ENCODE data around the gene COQ10A. TPM values are rescaled to one million over a fixed set of nuclear protein-coding genes. Genes with fewer than 3 reads are reported as not detected.

The COQ10A gene
- total RNA-seq, 1 experiment from 2014 or later: 26.1 TPM

DNA sequence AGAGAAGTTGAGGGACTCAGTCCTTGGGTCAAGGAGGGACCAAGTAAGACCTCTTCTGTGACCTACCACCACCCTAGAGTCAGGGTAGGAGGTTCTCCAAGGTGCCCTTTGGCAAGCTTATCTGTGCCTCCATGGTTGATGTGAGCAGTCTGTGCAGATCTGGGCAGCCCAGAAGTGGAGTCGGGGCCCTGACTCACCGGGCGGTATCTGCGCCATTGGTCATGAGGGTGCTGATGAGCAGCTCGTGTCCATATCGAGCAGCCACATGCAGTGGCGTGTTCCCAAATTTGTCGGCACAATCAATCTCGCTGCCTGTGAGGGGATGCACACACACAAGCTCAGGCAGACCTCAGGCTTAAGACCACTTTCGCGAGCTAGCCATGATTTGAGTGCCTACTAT, 13.7 kb upstream of the COQ10A start:
- Histone ChIP-seq H3K27me3 (ENCODE audit: insufficient read depth, low read length) (no peaks in the 10 kb centered on the region), H3K56ac (ENCODE audit: insufficient read length, low read depth, low read length) (no peak overlapping the region), H3K4me2 (ENCODE audit: insufficient read depth, insufficient read length, low read length) (no peak overlapping the region), H4K91ac (ENCODE audit: insufficient read length, low read depth, low read length) (no peak overlapping the region), H2BK20ac (ENCODE audit: low read depth, low read length, poor library complexity, severe bottlenecking) (no peak overlapping the region), H3K14ac (ENCODE audit: insufficient read depth, low read length) (no peak overlapping the region), H3K9me3 (ENCODE audit: control insufficient read depth, low read depth, low read length) (no peaks in the 10 kb centered on the region), H4K5ac (ENCODE audit: insufficient read length, low read depth, low read length) (no peak overlapping the region), H2BK12ac (ENCODE audit: insufficient read length, low read depth, low read length) (no peak overlapping the region), H2AFZ (ENCODE audit: low read length) (no peak overlapping the region), H3K27ac (ENCODE audit: insufficient read length, low read depth, low read length) (no peak overlapping the region), H3K4me1 (ENCODE audit: insufficient read depth, low read length) (no peaks in the 10 kb centered on the region), H3K18ac (ENCODE audit: insufficient read length, low read depth, low read length) (no peak overlapping the region), H3K23ac (ENCODE audit: insufficient read length, low read depth, low read length) (no peak overlapping the region), H3K23me2 (ENCODE audit: insufficient read length, low read depth, low read length, poor library complexity, severe bottlenecking) (no peaks in the 10 kb centered on the region), H3K4ac (ENCODE audit: low read depth, low read length) (no peak overlapping the region), H2BK15ac (ENCODE audit: low read depth, low read length) (no peak overlapping the region), H3K9ac (ENCODE audit: extremely low read depth, insufficient read length, low read length) (no peak overlapping the region), H3K79me1 (ENCODE audit: insufficient read depth, low read depth, low read length, poor library complexity, severe bottlenecking) (no peaks in the 10 kb centered on the region), H3T11ph (ENCODE audit: low read length) (no peak overlapping the region), H4K8ac (replicated peaks; ENCODE audit: insufficient read length, low read depth, low read length) (no peak overlapping the region), H4K20me1 (ENCODE audit: control insufficient read depth, insufficient read depth, insufficient read length) (peaks cover 2% of the 10 kb centered on the region), H2AK5ac (ENCODE audit: insufficient read length, low read length) (no peak overlapping the region), H3K79me2 (ENCODE audit: insufficient read depth, low read length) (no peaks in the 10 kb centered on the region), H2BK120ac (ENCODE audit: low read depth, low read length, poor library complexity, severe bottlenecking) (no peak overlapping the region), H2BK5ac (ENCODE audit: insufficient read length, low read length) (no peak overlapping the region)
- H3K27me3 Mint-ChIP-seq (ENCODE audit: low read depth): no peaks in the 10 kb centered on the region
- no peak overlapping the region for H3K4me3 Mint-ChIP-seq
- WGBS (ENCODE audit: extremely low coverage, insufficient read length, low lambda C conversion rate): no CpG with 5 or more reads among the region's 11 CpGs
- peaks cover 42 to 77% (median 72%) of the 10 kb centered on the region in 3 experiments; a peak in 6 of 7 replicates for H3K36me3 Mint-ChIP-seq (ENCODE audit: insufficient read depth in 1 of 3, low read depth in 3 of 3)
- 0 out of 7 replicates have a peak overlapping the region, but pooled peaks of 1 of the 3 experiments have one; percentile 53 for H3K27ac Mint-ChIP-seq
- no peak for DNase-seq
- no peaks in the 10 kb centered on the region; a peak in 1 of 5 replicates for H3K9me3 Mint-ChIP-seq
- no peak for TF ChIP-seq CTCF (conservative IDR thresholded peaks at IDR 0.05)
- H3K4me1 Mint-ChIP-seq: peaks cover 14% of the 10 kb centered on the region in 2 experiments
